Gastrocnemius medialis (tissue), 4 donors: Measurements from ENCODE around the gene FIGLA.

ENCODE experiments used
- CTCF ChIP-seq, 5 experiments: fragments of 450-650 bp in 3 of 5; fragments of 200-600 bp in 2 of 5; sonication (generic) in 2 of 5; IDR thresholded peaks in 4 of 5; conservative IDR thresholded peaks in 1 of 5; 1 replicate in 4 of 5; 2 replicates in 1 of 5; pipeline ENCODE4 v1.5.1; 2016 to 2019; ENCODE audit warnings: antibody characterized with exemption in 5 of 5, mild to moderate bottlenecking in 3 of 5, moderate library complexity in 3 of 5
- POLR2A ChIP-seq, 2 donors: fragments of 450-650 bp; IDR thresholded peaks; one replicate each; pipeline ENCODE4 v1.6.1; 2017; ENCODE audit warnings: antibody characterized with exemption in 2 of 2, mild to moderate bottlenecking in 2 of 2, moderate library complexity in 2 of 2

GRCh38 chr2:70750320-70750719 lies 40.1 kb downstream of the FIGLA start:
- TF ChIP-seq CTCF (IDR thresholded peaks at IDR 0.05 in 4 of 5, conservative IDR thresholded peaks at IDR 0.05 in 1 of 5) (no peak), POLR2A (IDR thresholded peaks at IDR 0.05) (no peak)
